H9 (cell line): Measurements from ENCODE around the gene ZNF576. TPM values are rescaled to one million over a fixed set of nuclear protein-coding genes. Genes with fewer than 3 reads are reported as not detected.

Source experiments
- DNase-seq: peaks from one replicate; pipeline ENCODE4 v3.0.0-alpha.2; 2017
- H2AFZ ChIP-seq: one replicate; pipeline ENCODE4 v1.6.1; 2013; ENCODE audit warnings: mild to moderate bottlenecking, low read length, control low read depth, moderate library complexity
- H2AK5ac ChIP-seq: 2 replicates; pipeline ENCODE4 v1.6.1; 2013; ENCODE audit warnings: low read length, control low read depth, mixed read lengths; ENCODE audit not compliant: insufficient read length
- H2BK120ac ChIP-seq: one replicate; pipeline ENCODE4 v1.6.1; 2013; ENCODE audit warnings: low read depth, mild to moderate bottlenecking, low read length, control low read depth, inconsistent platforms; ENCODE audit not compliant: poor library complexity, severe bottlenecking
- H2BK12ac ChIP-seq: 2 replicates; pipeline ENCODE4 v1.6.1; 2013; ENCODE audit warnings: low read length, control low read depth, mixed read lengths, low read depth; ENCODE audit not compliant: insufficient read length
- H2BK15ac ChIP-seq: 2 replicates; pipeline ENCODE4 v1.6.1; 2013; ENCODE audit warnings: low read depth, low read length, control low read depth
- H2BK20ac ChIP-seq: one replicate; pipeline ENCODE4 v1.6.1; 2013; ENCODE audit warnings: low read depth, mild to moderate bottlenecking, low read length, control low read depth, inconsistent platforms; ENCODE audit not compliant: poor library complexity, severe bottlenecking
- H2BK5ac ChIP-seq: 2 replicates; pipeline ENCODE4 v1.6.1; 2013; ENCODE audit warnings: low read length, control low read depth, mixed read lengths; ENCODE audit not compliant: insufficient read length
- H3K14ac ChIP-seq: 2 replicates; pipeline ENCODE4 v1.6.1; 2013; ENCODE audit warnings: low read length, control low read depth; ENCODE audit not compliant: insufficient read depth
- H3K18ac ChIP-seq: 2 replicates; pipeline ENCODE4 v1.6.1; 2013; ENCODE audit warnings: low read depth, mild to moderate bottlenecking, mixed read lengths, low read length, control low read depth; ENCODE audit not compliant: insufficient read length
- H3K23ac ChIP-seq: 2 replicates; pipeline ENCODE4 v1.6.1; 2013; ENCODE audit warnings: low read length, control low read depth, mixed read lengths, low read depth; ENCODE audit not compliant: insufficient read length
- H3K23me2 ChIP-seq: 2 replicates; pipeline ENCODE4 v1.6.1; 2013; ENCODE audit warnings: low read depth, mild to moderate bottlenecking, mixed read lengths, low read length, control low read depth; ENCODE audit not compliant: insufficient read length, poor library complexity, severe bottlenecking
- H3K27ac ChIP-seq: 2 replicates; pipeline ENCODE4 v1.5.1; 2013; ENCODE audit warnings: low read length, control low read depth, mixed read lengths, low read depth; ENCODE audit not compliant: insufficient read length
- H3K27me3 ChIP-seq: 2 replicates; pipeline ENCODE4 v1.6.1; 2013; ENCODE audit warnings: low read length, control low read depth, inconsistent platforms; ENCODE audit not compliant: insufficient read depth
- H3K4ac ChIP-seq: 2 replicates; pipeline ENCODE4 v1.6.1; 2013; ENCODE audit warnings: low read depth, mild to moderate bottlenecking, control low read depth, inconsistent platforms, low read length, moderate library complexity
- H3K4me1 ChIP-seq: 2 replicates; pipeline ENCODE4 v1.6.1; 2013; ENCODE audit warnings: low read length, control low read depth, inconsistent platforms; ENCODE audit not compliant: insufficient read depth
- H3K4me2 ChIP-seq: 2 replicates; pipeline ENCODE4 v1.6.1; 2013; ENCODE audit warnings: low read length, control low read depth, mixed read lengths; ENCODE audit not compliant: insufficient read length, insufficient read depth
- H3K56ac ChIP-seq: 2 replicates; pipeline ENCODE4 v1.6.1; 2013; ENCODE audit warnings: low read depth, mild to moderate bottlenecking, mixed read lengths, low read length, control low read depth; ENCODE audit not compliant: insufficient read length
- H3K79me1 ChIP-seq: 2 replicates; pipeline ENCODE4 v1.6.1; 2013; ENCODE audit warnings: low read depth, mild to moderate bottlenecking, moderate library complexity, low read length, control low read depth, inconsistent platforms; ENCODE audit not compliant: insufficient read depth, poor library complexity, severe bottlenecking
- H3K79me2 ChIP-seq: 2 replicates; pipeline ENCODE4 v1.6.1; 2013; ENCODE audit warnings: low read length, control low read depth, inconsistent platforms; ENCODE audit not compliant: insufficient read depth
- H3K9ac ChIP-seq: 2 replicates; pipeline ENCODE4 v1.6.1; 2013; ENCODE audit warnings: low read length, control low read depth, mixed read lengths; ENCODE audit not compliant: insufficient read length; ENCODE audit errors: extremely low read depth
- H3K9me3 ChIP-seq: one replicate; pipeline ENCODE4 v1.6.1; 2013; ENCODE audit warnings: low read depth, low read length, inconsistent platforms; ENCODE audit not compliant: control insufficient read depth
- H3T11ph ChIP-seq: one replicate; pipeline ENCODE4 v1.6.1; 2013; ENCODE audit warnings: mild to moderate bottlenecking, low read length, control low read depth, inconsistent platforms
- H4K20me1 ChIP-seq: one replicate; pipeline ENCODE4 v1.6.1; 2013; ENCODE audit not compliant: control insufficient read depth, insufficient read length, insufficient read depth
- H4K5ac ChIP-seq: 2 replicates; pipeline ENCODE4 v1.6.1; 2013; ENCODE audit warnings: low read depth, mild to moderate bottlenecking, mixed read lengths, low read length, control low read depth; ENCODE audit not compliant: insufficient read length
- H4K8ac ChIP-seq: replicated peaks from 2 replicates; pipeline ENCODE4 v1.6.1; 2013; ENCODE audit warnings: low read length, control low read depth, mixed read lengths, low read depth; ENCODE audit not compliant: insufficient read length
- H4K91ac ChIP-seq: 2 replicates; pipeline ENCODE4 v1.6.1; 2013; ENCODE audit warnings: low read depth, mild to moderate bottlenecking, moderate library complexity, mixed read lengths, low read length, control low read depth; ENCODE audit not compliant: insufficient read length
- H3K27ac Mint-ChIP-seq, 3 experiments: 2 replicates in 2 of 3; 3 replicates in 1 of 3; pipeline ENCODE4 v1.8.0; 2020 to 2021; ENCODE audit warnings: mixed read lengths in 3 of 3, mild to moderate bottlenecking in 1 of 3, moderate library complexity in 1 of 3
- H3K27me3 Mint-ChIP-seq: 2 replicates; pipeline ENCODE4 v1.8.0; 2021; ENCODE audit warnings: low read depth, mild to moderate bottlenecking, moderate library complexity, mixed read lengths
- H3K36me3 Mint-ChIP-seq, 3 experiments: 2 replicates in 2 of 3; 3 replicates in 1 of 3; pipeline ENCODE4 v1.8.0; 2020 to 2021; ENCODE audit warnings: low read depth in 3 of 3, mixed read lengths in 3 of 3; ENCODE audit not compliant: insufficient read depth in 1 of 3
- H3K4me1 Mint-ChIP-seq, 2 experiments: 2 replicates each; pipeline ENCODE4 v1.8.0; 2020; ENCODE audit warnings: mixed read lengths in 2 of 2
- H3K4me3 Mint-ChIP-seq, 2 experiments: 2 replicates in 1 of 2; 3 replicates in 1 of 2; pipeline ENCODE4 v1.8.0; 2020 to 2021; ENCODE audit warnings: mild to moderate bottlenecking in 2 of 2, mixed read lengths in 2 of 2, moderate library complexity in 1 of 2
- H3K9me3 Mint-ChIP-seq, 2 experiments: 2 replicates in 1 of 2; 3 replicates in 1 of 2; pipeline ENCODE4 v1.8.0; 2020; ENCODE audit warnings: mild to moderate bottlenecking in 2 of 2, mixed read lengths in 2 of 2, moderate library complexity in 1 of 2
- CTCF ChIP-seq: fragments of 200-600 bp; sonication (generic); conservative IDR thresholded peaks from 3 replicates; pipeline ENCODE4 v1.8.0; 2021; ENCODE audit warnings: antibody characterized with exemption, mild to moderate bottlenecking
- WGBS: extraction: QIAGEN DNeasy Blood & Tissue Kit; methylation state at CpG from one replicate; pipeline ENCODE4 v1.1.7; 2013; ENCODE audit warnings: missing lambda C conversion rate, low lambda C conversion rate, mixed read lengths; ENCODE audit not compliant: insufficient read length; ENCODE audit errors: extremely low coverage; 5-methylcytosine and 5-hydroxymethylcytosine counted together
- total RNA-seq: library from RNA; stranded (reverse); gene quantifications from 2 replicates; pipeline ENCODE4 v1.2.1, GENCODE V29; 2021

Gene ZNF576
- total RNA-seq, 1 experiment from 2014 or later, result 19.7 TPM

GRCh38 chr19:43616954-43617353 is 20.6 kb downstream of the ZNF576 start:
- Mint-ChIP-seq H3K36me3 (peaks cover 24 to 28% (median 25%) of the 10 kb centered on the region in 3 experiments), H3K4me3 (no peak overlapping the region), H3K4me1 (peaks cover 14 to 19% of the 10 kb centered on the region in 2 experiments), H3K27ac (no peak overlapping the region), H3K27me3 (no peaks in the 10 kb centered on the region; the same call in 1 of the 2 replicates), H3K9me3 (peaks cover 2% of the 10 kb centered on the region in 2 experiments; a peak in 4 of 5 replicates)
- H2BK15ac ChIP-seq, result no peak overlapping the region
- H2AK5ac ChIP-seq, result no peak overlapping the region
- no peak overlapping the region for H3K27ac ChIP-seq
- H2BK20ac ChIP-seq, result no peak overlapping the region
- H3K23ac ChIP-seq, result no peak overlapping the region
- no peak overlapping the region for H2BK120ac ChIP-seq
- no peak overlapping the region for H3K56ac ChIP-seq
- H3K27me3 ChIP-seq, result no peaks in the 10 kb centered on the region
- H3K14ac ChIP-seq, result no peak overlapping the region
- H3K23me2 ChIP-seq, result peaks cover 14% of the 10 kb centered on the region
- DNase-seq, result no peak
- no peaks in the 10 kb centered on the region for H3K79me2 ChIP-seq
- no peak overlapping the region for H2BK12ac ChIP-seq
- H4K20me1 ChIP-seq, result no peaks in the 10 kb centered on the region
- no peak overlapping the region for H3K9ac ChIP-seq
- no peak overlapping the region for H3K4me2 ChIP-seq
- H4K91ac ChIP-seq, result no peak overlapping the region
- H4K8ac ChIP-seq, result no peak overlapping the region
- H3K4me1 ChIP-seq, result no peaks in the 10 kb centered on the region; the same call in 1 of the 2 replicates
- H2AFZ ChIP-seq, result no peak overlapping the region
- H3K18ac ChIP-seq, result no peak overlapping the region
- no peak overlapping the region for H2BK5ac ChIP-seq
- no peak overlapping the region for H3K4ac ChIP-seq
- H3K79me1 ChIP-seq, result no peaks in the 10 kb centered on the region
- H3K9me3 ChIP-seq, result no peaks in the 10 kb centered on the region
- no peak overlapping the region for H3T11ph ChIP-seq
- TF ChIP-seq CTCF, result no peak
- no peak overlapping the region for H4K5ac ChIP-seq
- no CpG with 5 or more reads among the region's 6 CpGs for WGBS
